SK-N-SH treated with all-trans-retinoic acid at 6 μM for 48 hours (cell line): ENCODE measurements around the gene UBE2M.

ENCODE experiments used
- CSDC2 ChIP-seq: fragments of 250-450 bp; sonication (Bioruptor Pico); IDR thresholded peaks from 2 replicates; pipeline ENCODE4 v1.5.0; 2020; ENCODE audit warnings: mild to moderate bottlenecking, moderate library complexity
- ISL1 ChIP-seq: fragments of 250-450 bp; sonication (Bioruptor Pico); IDR thresholded peaks from 2 replicates; pipeline ENCODE4 v2.1.2; 2022; ENCODE audit warnings: mild to moderate bottlenecking, moderate library complexity
- PATZ1 ChIP-seq: fragments of 250-450 bp; sonication (Bioruptor Pico); IDR thresholded peaks from 2 replicates; pipeline ENCODE4 v1.8.0; 2020; ENCODE audit warnings: mild to moderate bottlenecking, moderate library complexity, borderline replicate concordance
- TCF4 ChIP-seq: fragments of 250-450 bp; sonication (Bioruptor Pico); IDR thresholded peaks from 2 replicates; pipeline ENCODE4 v1.8.0; 2021; ENCODE audit warnings: mild to moderate bottlenecking, moderate library complexity, borderline replicate concordance
- ZC3H10 ChIP-seq: fragments of 250-450 bp; sonication (Bioruptor Pico); IDR thresholded peaks from 2 replicates; pipeline ENCODE4 v1.5.1; 2021; ENCODE audit warnings: mild to moderate bottlenecking, moderate library complexity
- ZNF565 ChIP-seq: fragments of 450-650 bp; formaldehyde crosslinking; conservative IDR thresholded peaks from 2 replicates; pipeline ENCODE4 v1.5.0; 2020; ENCODE audit warnings: low read depth, mild to moderate bottlenecking, moderate library complexity

GRCh38 chr19:58585442-58586132 lies 27.2 kb upstream of the UBE2M start:
- TF ChIP-seq CSDC2 (CRISPR knock-in tag) (no peak), ISL1 (CRISPR knock-in tag) (no peak), PATZ1 (CRISPR knock-in tag) (no peak), ZNF565 (no peak), TCF4 (CRISPR knock-in tag) (no peak), ZC3H10 (CRISPR knock-in tag) (no peak)
